Measurements from ENCODE around the gene RXRB. TPM values are rescaled to one million over a fixed set of nuclear protein-coding genes. Genes with fewer than 3 reads are reported as not detected.

The RXRB gene
- total and polyA plus RNA-seq, 2 of the 13 experiments (the other 11 are each of a cell fraction or from before 2014, with no cell fraction given), result 26.7 to 55.7 TPM

DNA sequence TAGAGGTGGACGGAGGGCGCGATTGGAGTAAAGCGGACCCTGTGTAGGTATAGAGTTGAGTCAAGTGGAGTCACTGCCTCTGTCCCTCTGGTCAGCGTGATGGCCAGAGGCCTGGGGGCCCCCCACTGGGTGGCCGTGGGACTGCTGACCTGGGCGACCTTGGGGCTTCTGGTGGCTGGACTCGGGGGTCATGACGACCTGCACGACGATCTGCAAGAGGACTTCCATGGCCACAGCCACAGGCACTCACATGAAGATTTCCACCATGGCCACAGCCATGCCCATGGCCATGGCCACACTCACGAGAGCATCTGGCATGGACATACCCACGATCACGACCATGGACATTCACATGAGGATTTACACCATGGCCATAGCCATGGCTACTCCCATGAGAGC is 681 bp upstream of the RXRB start (continued):
- TF ChIP-seq, protein P1, sequence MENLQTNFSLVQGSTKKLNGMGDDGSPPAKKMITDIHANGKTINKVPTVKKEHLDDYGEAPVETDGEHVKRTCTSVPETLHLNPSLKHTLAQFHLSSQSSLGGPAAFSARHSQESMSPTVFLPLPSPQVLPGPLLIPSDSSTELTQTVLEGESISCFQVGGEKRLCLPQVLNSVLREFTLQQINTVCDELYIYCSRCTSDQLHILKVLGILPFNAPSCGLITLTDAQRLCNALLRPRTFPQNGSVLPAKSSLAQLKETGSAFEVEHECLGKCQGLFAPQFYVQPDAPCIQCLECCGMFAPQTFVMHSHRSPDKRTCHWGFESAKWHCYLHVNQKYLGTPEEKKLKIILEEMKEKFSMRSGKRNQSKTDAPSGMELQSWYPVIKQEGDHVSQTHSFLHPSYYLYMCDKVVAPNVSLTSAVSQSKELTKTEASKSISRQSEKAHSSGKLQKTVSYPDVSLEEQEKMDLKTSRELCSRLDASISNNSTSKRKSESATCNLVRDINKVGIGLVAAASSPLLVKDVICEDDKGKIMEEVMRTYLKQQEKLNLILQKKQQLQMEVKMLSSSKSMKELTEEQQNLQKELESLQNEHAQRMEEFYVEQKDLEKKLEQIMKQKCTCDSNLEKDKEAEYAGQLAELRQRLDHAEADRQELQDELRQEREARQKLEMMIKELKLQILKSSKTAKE (CRISPR knock-in tag; IDR thresholded peaks at IDR 0.05; ENCODE audit: borderline replicate concordance), result no peak
- no peak for TF ChIP-seq AKAP8 (CRISPR knock-in tag; IDR thresholded peaks at IDR 0.05)
- TF ChIP-seq POLR2AphosphoS5 (IDR thresholded peaks at IDR 0.05; ENCODE audit: low read depth, low read length), result no peak
- no peak for TF ChIP-seq TGIF2 (CRISPR knock-in tag; IDR thresholded peaks at IDR 0.05)
- 0 out of 2 replicates have a peak, but pooled peaks have one; percentile 9 for TF ChIP-seq STAG1 (CRISPR knock-in tag; IDR thresholded peaks at IDR 0.05)
- TF ChIP-seq, protein P2, sequence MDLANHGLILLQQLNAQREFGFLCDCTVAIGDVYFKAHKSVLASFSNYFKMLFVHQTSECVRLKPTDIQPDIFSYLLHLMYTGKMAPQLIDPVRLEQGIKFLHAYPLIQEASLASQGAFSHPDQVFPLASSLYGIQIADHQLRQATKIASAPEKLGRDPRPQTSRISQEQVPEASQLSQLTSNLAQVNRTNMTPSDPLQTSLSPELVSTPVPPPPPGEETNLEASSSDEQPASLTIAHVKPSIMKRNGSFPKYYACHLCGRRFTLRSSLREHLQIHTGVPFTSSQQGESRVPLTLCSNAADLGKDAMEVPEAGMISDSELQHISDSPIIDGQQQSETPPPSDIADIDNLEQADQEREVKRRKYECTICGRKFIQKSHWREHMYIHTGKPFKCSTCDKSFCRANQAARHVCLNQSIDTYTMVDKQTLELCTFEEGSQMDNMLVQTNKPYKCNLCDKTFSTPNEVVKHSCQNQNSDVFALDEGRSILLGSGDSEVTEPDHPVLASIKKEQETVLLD (CRISPR knock-in tag; IDR thresholded peaks at IDR 0.05; ENCODE audit: low read depth), result no peak
- TF ChIP-seq SIX4 (CRISPR knock-in tag; IDR thresholded peaks at IDR 0.05), result 0 out of 2 replicates have a peak, but pooled peaks have one; percentile 4
- peak; percentile 45; the same call in 1 of the 2 replicates for TF ChIP-seq ZSCAN21 (CRISPR knock-in tag; IDR thresholded peaks at IDR 0.05; ENCODE audit: borderline replicate concordance)
- TF ChIP-seq SAFB2 (CRISPR knock-in tag; IDR thresholded peaks at IDR 0.05; ENCODE audit: borderline replicate concordance, low read depth), result peak; percentile 42; the same call in 1 of the 2 replicates
- TF ChIP-seq, protein P3, sequence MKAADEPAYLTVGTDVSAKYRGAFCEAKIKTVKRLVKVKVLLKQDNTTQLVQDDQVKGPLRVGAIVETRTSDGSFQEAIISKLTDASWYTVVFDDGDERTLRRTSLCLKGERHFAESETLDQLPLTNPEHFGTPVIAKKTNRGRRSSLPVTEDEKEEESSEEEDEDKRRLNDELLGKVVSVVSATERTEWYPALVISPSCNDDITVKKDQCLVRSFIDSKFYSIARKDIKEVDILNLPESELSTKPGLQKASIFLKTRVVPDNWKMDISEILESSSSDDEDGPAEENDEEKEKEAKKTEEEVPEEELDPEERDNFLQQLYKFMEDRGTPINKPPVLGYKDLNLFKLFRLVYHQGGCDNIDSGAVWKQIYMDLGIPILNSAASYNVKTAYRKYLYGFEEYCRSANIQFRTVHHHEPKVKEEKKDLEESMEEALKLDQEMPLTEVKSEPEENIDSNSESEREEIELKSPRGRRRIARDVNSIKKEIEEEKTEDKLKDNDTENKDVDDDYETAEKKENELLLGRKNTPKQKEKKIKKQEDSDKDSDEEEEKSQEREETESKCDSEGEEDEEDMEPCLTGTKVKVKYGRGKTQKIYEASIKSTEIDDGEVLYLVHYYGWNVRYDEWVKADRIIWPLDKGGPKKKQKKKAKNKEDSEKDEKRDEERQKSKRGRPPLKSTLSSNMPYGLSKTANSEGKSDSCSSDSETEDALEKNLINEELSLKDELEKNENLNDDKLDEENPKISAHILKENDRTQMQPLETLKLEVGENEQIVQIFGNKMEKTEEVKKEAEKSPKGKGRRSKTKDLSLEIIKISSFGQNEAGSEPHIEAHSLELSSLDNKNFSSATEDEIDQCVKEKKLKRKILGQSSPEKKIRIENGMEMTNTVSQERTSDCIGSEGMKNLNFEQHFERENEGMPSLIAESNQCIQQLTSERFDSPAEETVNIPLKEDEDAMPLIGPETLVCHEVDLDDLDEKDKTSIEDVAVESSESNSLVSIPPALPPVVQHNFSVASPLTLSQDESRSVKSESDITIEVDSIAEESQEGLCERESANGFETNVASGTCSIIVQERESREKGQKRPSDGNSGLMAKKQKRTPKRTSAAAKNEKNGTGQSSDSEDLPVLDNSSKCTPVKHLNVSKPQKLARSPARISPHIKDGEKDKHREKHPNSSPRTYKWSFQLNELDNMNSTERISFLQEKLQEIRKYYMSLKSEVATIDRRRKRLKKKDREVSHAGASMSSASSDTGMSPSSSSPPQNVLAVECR (CRISPR knock-in tag; IDR thresholded peaks at IDR 0.05; ENCODE audit: borderline replicate concordance), result no peak
- TF ChIP-seq ZBTB38 (CRISPR knock-in tag; IDR thresholded peaks at IDR 0.05), result no peak
- TF ChIP-seq PLRG1 (conservative IDR thresholded peaks at IDR 0.05), result no peak
- 0 out of 2 replicates have a peak, but pooled peaks have one; percentile 22 for TF ChIP-seq ZNF564 (CRISPR knock-in tag; IDR thresholded peaks at IDR 0.05)
- TF ChIP-seq ZNF205 (CRISPR knock-in tag; IDR thresholded peaks at IDR 0.05), result no peak
- peak; percentile 44; the same call in 1 of the 2 replicates for TF ChIP-seq HES4 (CRISPR knock-in tag; IDR thresholded peaks at IDR 0.05; ENCODE audit: borderline replicate concordance)
- no peak for TF ChIP-seq SALL2 (CRISPR knock-in tag; IDR thresholded peaks at IDR 0.05)
- 0 out of 2 replicates have a peak, but pooled peaks have one; percentile 46 for TF ChIP-seq MAF1 (CRISPR knock-in tag; IDR thresholded peaks at IDR 0.05; ENCODE audit: borderline replicate concordance)
- TF ChIP-seq ZNF180 (CRISPR knock-in tag; IDR thresholded peaks at IDR 0.05; ENCODE audit: borderline replicate concordance, low read depth), result no peak
- TF ChIP-seq, protein P4, sequence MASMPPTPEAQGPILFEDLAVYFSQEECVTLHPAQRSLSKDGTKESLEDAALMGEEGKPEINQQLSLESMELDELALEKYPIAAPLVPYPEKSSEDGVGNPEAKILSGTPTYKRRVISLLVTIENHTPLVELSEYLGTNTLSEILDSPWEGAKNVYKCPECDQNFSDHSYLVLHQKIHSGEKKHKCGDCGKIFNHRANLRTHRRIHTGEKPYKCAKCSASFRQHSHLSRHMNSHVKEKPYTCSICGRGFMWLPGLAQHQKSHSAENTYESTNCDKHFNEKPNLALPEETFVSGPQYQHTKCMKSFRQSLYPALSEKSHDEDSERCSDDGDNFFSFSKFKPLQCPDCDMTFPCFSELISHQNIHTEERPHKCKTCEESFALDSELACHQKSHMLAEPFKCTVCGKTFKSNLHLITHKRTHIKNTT (CRISPR knock-in tag; IDR thresholded peaks at IDR 0.05), result no peak; the same call in 1 of the 2 replicates
